G401.6 (cell line): Measurements from ENCODE around the gene OSR1.

Experiments
- FAIRE-seq: peaks from 2 replicates; lab custom pipeline; 2012; peaks lifted over from hg19 to GRCh38; lab: Jason Lieb, UNC

OSR1 gene

DNA sequence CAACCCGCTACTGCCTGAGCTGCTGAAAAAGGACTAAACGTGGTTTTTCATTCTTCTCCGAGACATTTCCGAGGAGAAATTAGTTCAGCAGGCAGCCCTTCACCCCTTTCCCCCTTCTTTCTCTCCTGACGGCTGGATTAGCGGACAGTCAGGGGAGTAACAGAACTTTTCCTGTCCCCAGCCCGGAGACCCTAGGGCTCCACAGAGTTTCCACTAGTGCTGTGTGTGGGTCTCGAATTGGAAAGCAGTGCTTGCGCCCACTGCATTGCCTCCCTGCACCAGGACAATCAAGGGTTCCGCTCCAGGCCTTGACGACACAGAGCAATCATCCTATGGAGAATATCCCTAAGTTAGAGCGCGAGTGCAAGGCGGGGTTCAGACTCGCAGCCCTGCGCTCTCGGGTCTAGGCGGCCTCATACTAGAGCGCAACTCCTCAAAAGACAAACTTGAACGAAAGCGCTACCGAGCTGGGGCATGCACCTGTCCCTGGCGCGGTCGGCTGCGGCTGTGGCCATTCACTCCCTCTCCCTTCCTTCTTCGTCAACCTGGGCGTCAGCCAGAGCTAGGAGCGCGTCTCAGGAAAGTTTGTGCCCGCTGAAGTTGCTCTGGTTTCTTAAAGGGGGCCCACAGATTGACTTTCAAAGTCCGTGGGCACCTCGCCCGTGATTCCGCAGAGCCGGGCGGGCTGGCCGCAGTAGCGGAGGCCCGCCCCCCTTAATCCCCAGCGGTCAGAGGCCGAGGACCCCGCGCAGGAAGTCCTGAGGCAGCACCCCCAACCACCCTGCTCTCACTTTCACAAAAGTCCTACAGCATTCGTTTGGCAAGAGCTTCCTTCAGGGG is 801 bp downstream of the OSR1 start:
- no peak for FAIRE-seq

DNA sequence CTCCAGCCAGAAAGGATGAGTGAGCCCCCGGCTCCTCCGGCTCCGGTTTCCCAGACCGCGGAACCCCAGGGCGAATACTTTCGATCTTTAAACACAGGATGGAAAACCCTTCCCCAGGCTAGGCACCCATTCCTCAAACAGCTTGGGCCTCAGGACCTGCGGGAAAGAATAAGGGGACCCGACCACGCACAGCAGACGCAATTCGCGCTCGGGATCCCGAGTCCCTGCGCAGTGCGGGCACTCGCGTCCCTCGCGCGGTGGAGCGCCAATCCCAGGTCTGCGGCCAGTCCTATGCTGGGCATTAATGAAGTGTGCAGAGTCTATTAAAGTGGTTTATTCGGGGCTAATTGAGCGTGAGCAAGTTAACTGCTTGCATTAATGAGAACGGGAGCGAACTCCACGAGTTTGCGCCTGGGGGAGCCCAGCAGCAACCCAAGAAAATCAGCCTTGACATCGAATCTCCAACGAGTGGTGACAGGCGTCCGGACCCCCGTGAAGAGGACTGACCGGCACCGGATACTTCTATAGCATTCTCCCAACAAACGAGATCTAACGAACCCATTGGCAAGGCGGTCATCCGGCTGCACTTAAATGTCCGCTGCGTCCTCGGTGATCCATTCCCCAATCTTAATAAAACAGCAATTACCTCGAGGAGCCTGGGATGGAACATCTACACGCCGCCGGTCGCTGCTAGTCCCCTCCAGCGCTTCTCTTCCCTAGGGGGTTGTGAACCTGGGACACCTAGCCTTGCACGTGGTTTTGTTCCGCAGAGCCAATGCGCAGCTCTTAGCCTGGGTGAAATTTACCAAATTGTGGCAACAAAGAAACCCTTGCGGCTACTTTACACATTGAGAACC is 1.6 kb downstream of the OSR1 start:
- no peak for FAIRE-seq

DNA sequence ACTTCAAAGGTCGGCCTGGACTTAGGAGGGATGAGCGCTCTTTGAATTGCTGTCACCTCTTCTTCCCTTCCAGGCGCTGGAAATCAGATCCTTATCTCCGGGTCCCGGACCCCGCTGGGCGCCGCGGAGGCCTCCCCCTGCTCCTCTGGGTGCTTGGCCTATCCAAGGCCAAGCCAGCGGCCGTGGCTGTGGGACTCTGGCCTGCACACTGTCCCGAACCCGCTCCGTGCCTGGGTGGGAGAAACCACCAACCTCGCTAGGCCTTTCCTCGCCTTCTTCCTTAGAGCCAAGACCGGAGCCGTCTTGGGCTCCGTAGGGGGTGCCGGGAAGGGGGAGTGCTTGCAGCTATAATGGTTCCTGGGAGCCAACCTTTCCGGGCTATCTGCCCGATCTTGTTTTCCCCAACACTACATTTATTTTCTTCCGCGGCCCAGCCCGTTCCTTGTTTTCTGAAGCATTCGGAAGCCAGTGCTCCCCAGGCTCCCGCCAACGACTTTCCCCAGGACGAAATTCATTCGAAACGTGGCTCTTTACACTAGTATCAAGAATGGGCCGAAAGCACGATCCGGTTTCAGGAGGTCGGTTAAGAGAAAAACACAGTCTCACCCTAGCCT is 2.4 kb downstream of the OSR1 start:
- FAIRE-seq, result no peak

DNA sequence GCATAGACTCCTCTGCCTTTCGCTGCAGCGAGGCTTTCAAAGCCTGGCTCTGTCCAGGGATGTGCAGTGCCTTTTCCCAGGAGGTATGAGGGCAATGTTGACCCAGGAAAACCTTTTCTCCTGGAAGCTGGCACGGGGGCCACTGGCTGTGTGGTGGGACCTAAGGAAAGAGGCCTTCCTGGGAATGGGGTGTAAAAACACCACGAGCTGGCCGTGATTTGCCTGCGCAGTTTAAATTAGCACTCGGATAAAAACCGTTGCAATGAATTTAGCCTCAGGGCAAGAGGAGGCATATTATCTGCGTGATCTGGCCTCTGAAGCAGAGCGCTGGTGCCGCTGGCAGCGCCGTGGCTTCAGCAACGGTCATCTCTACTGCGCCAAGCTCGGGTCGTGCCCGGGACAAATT is 3.0 kb downstream of the OSR1 start:
- no peak for FAIRE-seq

DNA sequence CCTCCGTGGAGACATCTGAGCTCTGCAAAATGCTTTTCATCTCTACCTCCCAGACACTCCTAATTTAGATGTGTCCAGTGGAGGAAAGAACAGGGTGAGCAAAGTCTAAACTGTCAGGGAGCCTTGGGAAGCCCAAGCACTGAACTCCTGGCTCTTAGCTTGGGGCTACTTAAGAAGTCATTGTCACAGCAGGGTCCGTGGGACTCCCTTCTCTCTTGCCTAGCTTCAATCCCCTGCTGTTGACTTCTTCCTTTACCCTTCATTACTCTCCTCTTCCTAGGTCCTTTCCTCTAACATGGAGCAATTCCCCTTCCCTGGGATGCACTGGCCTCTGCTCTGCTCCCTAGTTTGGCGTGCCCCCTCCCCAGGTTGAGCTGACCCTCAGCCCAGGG is 3.4 kb downstream of the OSR1 start:
- FAIRE-seq, result no peak

DNA sequence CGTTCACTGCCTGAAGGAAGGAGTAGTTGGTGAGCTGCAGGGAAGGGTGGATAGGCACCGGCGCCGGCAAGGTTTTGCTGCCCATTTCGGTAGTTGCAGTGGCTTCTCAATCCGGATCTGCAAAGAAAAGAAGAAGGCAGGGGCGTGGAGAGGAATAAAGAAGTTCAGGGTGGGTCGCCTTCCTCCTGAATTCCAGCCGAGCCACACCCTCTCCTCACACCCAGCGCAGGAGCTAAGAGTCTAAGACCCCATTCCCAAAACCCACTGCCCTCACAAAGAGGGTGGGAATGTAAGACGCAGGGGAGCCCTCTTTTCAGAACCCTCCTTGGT is 4.7 kb downstream of the OSR1 start:
- no peak for FAIRE-seq

DNA sequence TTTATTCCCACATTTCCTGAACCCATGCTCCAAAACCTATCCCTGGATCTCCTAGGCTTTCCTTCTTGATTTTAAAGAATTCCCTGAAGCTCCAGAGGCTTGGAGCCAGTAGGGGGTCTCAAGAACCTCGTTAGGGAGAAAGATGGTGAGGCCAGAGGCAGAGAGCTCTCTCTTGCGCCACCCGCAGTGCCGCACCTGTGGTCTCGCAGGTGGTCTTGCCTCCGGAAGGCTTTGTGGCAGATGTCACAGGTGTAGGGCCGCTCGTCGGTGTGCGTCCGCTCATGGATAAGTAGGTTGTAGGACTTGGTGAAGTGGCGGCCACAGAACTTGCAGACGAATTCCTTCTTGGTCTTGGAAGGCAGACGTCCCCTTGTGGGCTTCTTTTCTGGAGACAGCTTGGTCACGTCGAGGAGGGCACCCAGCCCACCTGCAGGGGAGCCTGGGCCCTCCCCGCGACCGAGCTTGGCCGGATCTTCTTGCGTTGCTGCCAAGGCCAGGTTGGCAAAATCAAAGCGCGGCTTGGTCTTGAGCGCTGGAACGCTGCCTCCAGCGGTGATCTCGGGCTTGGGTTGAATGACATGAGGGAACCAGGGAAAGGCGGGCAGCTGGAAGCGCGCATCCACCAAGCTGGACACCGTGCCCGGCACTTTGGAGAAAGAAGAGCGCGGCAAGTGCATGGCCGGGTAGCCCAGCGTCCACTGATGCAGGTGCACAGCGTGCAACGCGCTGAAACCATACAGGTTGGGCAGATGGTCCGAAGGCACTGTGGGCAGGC is 5.3 kb downstream of the OSR1 start:
- FAIRE-seq, result no peak

DNA sequence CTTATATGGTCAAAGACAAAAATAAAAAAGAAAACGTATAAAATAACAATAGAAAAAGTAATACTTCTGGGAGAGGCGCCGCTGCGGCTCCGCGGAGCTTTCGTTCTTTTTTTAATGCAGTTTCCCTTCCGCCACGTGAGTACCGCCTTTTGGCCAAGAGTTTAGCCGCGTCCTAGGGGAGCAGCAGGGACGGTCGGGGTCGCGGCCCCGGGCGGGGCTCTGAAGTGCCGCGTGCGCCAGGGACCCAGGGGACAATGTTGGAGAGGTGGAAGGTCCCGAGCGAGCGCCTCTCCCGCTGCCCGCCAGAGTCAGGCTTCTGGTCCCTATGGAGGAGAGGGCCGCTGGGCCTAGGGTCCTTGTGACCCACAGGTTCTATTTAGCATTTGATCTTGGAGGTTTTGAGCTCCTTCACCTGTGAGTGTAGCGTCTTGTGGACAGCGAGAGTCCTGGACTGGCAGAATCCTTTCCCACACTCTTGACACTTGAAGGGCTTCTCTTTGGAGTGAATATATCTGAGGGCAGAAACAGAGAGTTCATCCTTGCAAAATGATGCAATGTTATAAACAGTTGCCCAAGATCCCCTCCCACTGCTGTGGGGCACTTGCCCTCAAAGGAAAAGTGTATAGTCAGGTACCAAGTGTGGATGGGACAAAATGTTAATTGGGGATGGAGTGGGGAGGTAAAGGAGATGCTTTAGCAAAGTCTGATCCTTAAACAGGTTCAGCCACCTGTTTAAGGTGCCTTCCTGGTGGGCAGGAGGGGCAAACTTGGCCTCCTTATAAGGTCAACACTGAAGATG is 6.3 kb downstream of the OSR1 start:
- no peak for FAIRE-seq

DNA sequence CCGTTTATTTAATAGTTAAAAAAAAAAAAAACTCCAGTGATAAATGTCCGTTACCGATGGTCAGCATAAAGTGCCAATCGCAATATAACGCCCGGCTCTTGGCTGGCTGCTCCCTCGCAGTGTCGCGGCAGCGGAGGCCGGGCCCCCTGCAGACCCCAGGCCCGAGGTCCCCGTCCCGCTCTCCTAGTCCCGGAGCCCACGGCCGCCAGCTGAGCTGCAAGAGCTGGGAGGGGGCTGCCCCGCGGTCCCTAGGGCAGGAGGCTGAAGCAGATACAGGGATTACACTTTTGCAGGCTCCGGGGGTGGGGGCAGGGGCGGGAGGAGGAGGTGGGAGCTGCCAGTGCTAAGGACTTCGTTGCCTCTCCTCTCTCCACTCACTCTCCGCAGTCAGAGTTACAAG is 6.9 kb downstream of the OSR1 start:
- no peak for FAIRE-seq

DNA sequence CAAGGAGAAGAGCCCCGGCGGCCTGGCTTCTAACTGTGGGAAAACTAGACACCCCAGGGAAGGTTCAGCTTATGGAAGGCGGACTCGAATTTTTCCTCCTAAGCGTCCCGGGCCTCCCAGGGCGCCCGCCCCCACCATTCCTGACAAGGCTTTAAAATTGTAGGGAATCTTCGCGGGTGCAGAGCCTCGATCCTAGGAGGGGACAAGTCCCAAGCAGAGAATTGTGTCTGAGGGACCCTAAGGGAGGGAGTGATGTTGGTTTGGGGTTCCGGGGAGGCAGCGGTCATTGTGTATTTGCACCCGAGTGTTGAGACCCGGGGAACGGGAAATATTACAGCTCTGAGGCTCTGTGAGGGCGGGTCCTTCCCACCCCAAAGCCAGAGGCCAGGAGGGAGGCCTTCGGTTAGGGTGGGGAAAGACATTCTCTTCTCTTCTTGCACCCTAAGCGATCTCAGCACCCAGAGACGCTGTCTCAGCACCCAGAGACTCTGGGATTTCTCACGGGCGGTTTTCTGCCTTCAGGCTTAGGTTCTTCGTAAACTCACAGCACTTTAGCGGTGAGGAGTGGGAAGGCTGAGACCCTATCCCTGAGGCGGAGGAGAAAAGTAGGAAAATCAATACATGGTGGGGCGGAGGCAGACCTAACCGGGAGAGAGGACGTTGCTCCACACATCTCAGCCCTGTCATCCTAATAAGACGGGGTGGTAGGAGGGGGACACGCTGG is 7.6 kb downstream of the OSR1 start:
- no peak for FAIRE-seq

DNA sequence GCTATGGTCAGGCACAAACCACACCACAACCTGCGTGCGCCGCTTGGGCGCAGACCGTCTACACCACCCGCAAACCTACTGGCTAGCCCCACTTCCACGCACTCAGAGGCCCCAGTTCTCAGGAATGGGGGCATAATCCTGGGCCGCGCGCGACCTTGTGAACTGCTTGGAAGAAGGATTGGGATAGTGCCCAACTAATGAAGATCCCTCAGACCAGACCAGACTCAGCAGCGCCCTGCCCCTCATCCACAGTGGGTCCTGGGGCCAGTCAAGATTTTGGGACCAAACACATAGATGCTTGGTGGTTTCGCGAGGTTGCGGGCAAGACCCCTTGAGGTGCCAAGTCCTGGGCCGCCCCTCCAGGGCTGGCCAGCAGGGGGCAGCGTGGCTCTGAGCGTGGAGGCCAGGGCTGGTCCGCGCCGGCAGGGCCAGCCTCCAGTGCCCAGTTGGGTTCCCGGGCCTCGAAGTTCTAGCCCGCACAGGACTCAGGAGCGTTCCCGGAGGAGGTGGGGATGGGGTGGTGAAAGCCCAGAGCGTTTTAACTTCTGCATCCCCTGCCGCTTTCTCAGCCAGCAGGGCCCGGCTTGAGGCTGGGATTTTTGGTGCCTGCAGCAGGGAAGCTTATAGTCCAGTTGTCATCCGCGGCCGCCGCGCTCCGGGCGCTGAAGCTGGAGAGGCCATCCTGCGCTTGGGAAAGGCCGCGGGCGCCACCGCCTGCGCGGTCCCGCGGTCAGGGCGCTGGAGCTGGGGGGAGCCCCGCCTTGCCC is 8.3 kb downstream of the OSR1 start:
- no peak for FAIRE-seq

DNA sequence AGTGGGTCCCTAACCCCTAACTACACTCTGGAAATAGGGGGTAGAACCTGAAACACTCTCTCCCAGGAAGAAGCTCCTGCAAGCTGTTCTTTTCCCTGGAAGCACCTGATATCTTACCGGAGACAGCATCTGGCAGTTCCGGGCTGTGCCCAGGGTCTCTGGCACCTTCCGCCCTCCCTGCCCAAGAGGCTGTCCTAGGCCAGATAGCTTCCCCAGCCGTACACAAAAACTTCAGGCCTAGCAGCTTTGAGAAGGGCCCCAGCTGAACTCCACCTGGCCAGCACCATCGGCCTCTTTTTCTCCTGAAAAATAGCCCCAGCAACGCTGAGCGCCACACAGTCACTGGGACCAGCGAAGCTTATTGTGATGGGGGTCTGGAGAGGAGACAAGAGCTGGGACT is 9.7 kb downstream of the OSR1 start:
- FAIRE-seq, result no peak

DNA sequence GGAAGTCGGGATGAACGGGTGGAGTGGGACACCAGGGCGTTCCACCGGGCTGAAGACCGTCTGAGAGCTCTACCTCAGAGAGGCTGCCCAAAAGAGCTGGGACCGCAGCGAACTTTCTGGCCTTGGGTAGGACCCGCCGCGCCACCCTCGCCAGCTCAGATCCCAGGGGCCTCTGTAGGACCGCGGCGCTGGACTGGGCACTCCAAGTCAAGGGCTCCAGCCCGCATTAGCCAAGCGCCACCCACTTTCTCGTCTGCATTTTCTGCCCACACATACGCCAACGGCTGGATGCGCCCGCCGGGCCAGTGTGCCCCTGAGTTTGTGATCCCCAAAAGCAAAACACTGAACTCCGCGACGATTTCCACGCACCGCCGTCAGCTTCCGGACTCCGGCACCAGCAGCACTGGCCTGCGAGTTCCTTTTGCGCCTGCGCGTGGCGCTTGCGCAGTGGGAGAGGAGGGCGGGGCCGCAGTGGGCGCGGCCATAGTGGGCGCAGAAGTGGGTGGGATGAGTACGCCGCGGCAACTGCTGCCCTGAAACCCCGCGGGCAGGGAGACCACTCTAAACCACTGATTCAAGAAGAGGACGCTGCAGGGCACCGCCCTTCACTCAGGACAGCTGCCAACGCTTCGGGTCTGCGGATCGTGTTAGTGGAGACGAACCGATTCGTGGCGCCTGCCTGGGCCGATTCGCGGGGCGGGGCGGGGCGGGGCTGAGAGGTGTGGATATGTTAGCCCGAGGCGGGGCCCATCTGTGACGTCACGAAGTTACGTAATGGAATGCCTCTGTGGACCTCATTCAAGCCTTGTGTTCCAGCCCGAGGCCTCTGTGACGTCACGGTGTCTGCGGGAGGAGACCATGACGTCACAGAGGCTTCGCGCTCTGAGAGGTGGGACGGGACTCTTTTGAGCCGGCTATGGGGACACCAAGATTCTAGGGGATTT is 10.5 kb downstream of the OSR1 start:
- no peak for FAIRE-seq

DNA sequence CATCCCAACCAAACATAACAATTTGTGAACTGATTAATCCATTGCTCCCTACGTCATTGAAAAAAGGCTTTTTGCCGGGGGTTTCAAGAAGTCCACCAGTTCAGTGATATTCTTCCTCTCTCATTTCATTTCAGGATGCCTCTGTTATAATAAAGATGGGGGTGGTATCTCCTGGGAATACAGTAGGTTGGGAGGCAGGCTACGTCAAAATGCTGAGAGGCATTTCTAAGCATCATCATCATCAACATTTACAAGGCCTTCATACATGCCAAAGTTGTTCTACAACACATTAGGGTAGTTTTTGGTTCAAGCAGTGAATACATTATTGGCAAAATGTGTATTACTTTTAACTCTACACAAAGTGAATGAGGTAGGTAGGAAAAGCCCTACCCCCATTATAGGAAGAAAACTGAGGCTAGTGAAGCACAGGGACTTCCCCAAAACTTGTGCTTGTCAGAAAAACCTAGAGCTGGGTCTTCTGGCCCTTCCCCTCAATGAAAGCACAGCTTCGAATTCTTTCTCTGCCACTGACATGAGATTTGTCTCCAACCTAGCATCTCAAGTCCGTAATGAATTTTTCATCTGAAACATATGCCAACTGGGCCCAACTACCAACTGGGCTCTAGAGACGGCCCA is 11.3 kb downstream of the OSR1 start:
- no peak for FAIRE-seq

DNA sequence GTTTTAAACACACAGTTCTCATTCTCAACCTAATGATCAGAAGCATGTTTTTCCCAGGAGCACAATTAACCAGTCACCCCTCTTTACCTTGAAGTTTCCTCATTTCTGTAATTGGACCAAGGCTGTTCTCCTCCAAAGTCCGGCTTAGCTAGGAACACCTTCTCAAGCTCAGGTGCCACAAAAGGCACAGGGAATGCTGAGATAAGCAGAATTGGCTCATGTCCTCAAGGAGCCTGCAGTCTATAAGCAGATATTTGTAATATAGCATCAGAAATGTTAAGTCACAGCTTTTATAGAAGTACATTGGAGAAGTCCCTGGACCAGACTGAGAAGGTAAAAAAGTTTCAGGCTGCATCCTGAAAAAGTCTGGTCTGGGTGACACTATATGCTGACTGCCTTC is 20.7 kb downstream of the OSR1 start:
- no peak for FAIRE-seq

DNA sequence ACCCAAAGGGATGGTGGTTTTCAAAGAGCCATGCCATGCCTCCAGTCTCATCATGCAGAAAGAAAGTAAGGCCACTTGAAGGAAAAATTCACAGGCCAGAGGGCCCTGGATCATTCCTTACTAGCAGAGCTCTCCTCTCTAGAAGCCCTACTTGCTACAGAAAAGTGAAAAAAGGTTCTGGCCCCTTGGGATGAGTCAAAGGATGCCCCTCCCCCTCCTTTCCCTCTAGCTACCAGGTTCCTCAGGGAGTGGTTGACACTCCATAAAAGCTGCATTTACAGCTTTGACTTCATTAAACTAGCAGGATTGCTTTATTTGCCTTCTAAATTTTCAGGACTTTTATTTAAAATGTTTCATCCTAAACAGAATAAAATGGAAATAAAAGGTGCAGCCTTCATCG is 21.2 kb downstream of the OSR1 start:
- FAIRE-seq, result no peak

DNA sequence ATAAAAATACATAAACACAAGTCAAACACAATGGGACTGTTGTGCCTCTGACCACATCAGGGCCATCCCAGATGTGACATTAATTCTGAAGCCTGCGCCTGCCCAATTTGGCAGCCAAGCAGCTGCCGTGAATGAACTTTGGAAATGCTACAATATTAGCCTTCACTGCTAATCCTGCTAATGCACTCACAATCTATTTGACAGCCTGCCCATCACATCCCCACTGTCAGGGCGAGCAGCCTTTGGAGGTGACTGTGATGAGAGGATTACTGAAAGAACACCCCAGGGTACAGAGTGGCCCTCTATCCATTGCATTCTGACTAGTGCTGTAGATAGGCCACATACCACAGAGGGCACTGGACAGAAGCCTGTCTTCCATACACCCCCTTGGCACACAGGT is 21.6 kb downstream of the OSR1 start:
- FAIRE-seq, result no peak

DNA sequence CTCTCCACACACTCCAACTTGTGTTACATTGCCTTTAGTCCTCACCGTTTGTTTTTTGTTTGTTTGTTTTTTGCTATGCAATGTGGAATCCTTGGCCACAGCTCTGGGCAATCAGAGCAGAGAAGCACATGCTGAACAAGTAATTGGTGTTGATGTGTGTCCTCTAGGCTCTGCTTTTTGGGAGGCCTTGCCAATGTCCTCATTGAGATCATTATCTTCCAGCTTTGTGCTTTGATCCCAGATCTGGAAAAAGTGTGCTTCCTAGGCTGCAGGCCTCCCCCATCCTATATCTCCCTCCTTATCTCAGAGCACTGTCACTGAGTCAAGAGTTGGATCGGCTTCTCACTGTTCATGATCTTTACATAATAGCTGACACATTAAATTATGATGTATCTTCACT is 25.9 kb downstream of the OSR1 start:
- no peak for FAIRE-seq

DNA sequence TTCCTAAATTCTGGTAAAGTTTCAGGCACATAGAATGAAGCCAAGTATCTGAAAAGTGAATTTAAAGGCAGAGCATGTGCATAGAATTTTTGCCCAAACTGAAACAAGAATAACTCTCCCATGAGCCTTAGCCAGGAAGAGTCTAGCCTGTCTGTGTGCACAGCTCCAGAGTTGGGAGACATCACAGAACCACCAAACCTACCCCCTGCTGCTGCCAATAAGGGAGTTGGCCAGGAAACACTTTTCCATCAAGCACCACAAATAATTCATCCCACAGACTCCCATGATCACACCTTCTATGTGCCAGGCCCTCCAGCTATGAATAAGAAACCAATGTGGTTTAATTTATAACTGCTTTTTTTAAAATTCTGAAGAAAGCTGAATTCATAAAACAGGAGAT is 27.0 kb downstream of the OSR1 start:
- FAIRE-seq, result no peak
